Activated CD8-positive, alpha-beta memory T cell treated with anti-CD3 and anti-CD28 coated beads, Interleukin-2, amount 10 ng/mL, durations not matched to agents 7 days and 5 days (primary cell): ENCODE results near the gene KIF3A. TPM values are rescaled to one million over a fixed set of nuclear protein-coding genes. Genes with fewer than 3 reads are reported as not detected.

Source experiments
- ATAC-seq: fragments of 150-1000 bp; cut with Tn5 transposase; one replicate; pipeline ENCODE4 v1.10.0; 2021; ENCODE audit warnings: moderate library complexity
- CTCF ChIA-PET: fragments of 350-600 bp; sonication (Branson Sonifier 250); formaldehyde crosslinking; loops from one replicate; lab custom pipeline; 2021; ENCODE audit warnings: antibody characterized with exemption; lab: Charles Lee
- DNase-seq: peaks from one replicate; pipeline ENCODE4 v3.0.0-alpha.2; 2020
- H3K27ac Mint-ChIP-seq: one replicate; pipeline ENCODE4 v1.8.0; 2021; ENCODE audit warnings: mild to moderate bottlenecking, mixed read lengths
- H3K27me3 Mint-ChIP-seq: one replicate; pipeline ENCODE4 v1.8.0; 2021; ENCODE audit warnings: mixed read lengths
- H3K36me3 Mint-ChIP-seq: one replicate; pipeline ENCODE4 v1.8.0; 2021; ENCODE audit warnings: mild to moderate bottlenecking, mixed read lengths
- H3K4me1 Mint-ChIP-seq: one replicate; pipeline ENCODE4 v1.8.0; 2021; ENCODE audit warnings: mixed read lengths
- H3K4me3 Mint-ChIP-seq: one replicate; pipeline ENCODE4 v1.8.0; 2021; ENCODE audit warnings: mild to moderate bottlenecking, moderate library complexity, mixed read lengths
- H3K9me3 Mint-ChIP-seq: one replicate; pipeline ENCODE4 v1.8.0; 2022; ENCODE audit warnings: low read depth, mixed read lengths
- total RNA-seq, 2 experiments: library from RNA; stranded (reverse); gene quantifications; one replicate each; pipeline ENCODE4 v1.2.3, GENCODE V29; 2021

The KIF3A gene
- total RNA-seq, 2 experiments from 2014 or later = 18.2 to 38.8 TPM

DNA sequence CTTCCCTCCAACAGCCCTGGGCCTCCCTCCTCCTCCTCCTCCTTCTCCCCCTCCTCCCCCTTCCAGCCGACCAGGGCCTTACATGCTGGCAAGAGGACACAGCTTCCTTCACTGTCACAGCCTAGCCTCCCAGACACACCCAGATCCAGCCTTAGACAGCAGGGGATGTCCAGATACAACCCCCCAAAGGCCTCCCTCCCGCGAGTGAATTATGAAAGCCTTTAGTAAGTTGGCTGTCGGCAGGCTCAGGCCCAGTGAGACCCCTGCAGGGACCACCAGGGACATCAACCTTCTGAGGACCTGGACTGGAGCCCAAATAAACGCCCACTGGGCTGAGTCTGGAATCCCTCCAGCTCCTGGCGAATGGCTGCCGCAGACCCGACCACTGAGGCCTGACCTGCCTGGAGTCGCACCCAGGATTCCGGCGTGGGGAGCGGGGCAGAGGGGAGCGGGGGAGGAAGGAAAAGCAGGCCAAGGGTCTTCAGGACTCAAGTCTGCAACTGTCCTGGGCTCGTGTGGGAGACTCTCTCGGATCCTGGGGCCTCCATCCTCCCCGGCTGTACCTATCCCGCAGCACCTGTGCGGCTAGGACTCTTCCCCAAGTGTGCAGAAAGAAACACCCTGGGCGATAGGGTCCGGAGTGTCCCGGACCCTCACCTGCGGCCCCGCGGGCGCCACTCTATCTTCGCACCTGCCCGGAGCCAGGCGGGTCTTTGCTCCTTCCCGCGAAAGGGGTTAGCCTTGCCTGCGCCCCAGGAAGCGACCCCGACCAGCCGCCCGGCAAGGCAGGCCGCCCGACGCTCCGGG is 39.0 kb upstream of the KIF3A start:
- peak overlapping the region; percentile 61 for H3K4me3 Mint-ChIP-seq
- H3K27ac Mint-ChIP-seq = no peak overlapping the region
- H3K4me1 Mint-ChIP-seq = peaks cover 26% of the 10 kb centered on the region
- CTCF ChIA-PET = interaction anchor here (0.9 to 1.7 kb wide), 6 partner anchors 29 to 270 kb away, joined by 3 to 8 read pairs (median 3); partner anchors contain the start of genes CCNI2 and KIF3A
- DNase-seq = no peak
- H3K9me3 Mint-ChIP-seq = no peaks in the 10 kb centered on the region
- ATAC-seq = no peak
- H3K27me3 Mint-ChIP-seq = peaks cover 22% of the 10 kb centered on the region
- H3K36me3 Mint-ChIP-seq = no peaks in the 10 kb centered on the region

DNA sequence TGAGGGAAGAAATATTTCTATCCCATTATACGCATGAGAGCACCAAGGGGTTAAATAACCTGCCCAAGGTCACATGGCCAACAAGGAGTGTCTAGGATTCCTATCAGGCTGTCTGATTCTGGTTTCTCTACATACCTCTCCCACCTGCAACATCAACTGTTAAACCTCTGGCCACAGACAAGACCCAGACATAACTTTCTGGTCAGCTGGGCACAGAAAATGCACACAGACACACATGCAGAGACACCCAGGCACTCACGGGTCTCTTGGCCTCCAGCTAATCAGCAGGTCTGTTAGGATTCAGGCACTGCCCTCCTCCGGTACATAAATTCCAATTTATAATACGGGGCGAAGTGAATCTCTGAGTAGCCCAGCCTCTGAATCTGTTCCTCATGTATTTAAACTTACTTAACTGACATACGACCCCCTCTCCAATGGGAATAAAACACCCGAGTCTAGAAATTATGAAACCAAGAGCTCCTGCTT is 38.2 kb upstream of the KIF3A start:
- CTCF ChIA-PET = interaction anchor here (0.9 to 1.5 kb wide), 4 partner anchors 28 to 270 kb away, joined by 3 to 7 read pairs (median 3); partner anchors contain the start of gene CCNI2
- no peak overlapping the region for H3K27ac Mint-ChIP-seq
- H3K9me3 Mint-ChIP-seq = no peaks in the 10 kb centered on the region
- DNase-seq = no peak
- no peaks in the 10 kb centered on the region for H3K36me3 Mint-ChIP-seq
- H3K4me1 Mint-ChIP-seq = peaks cover 23% of the 10 kb centered on the region
- ATAC-seq = no peak
- peaks cover 16% of the 10 kb centered on the region for H3K27me3 Mint-ChIP-seq
- no peak overlapping the region for H3K4me3 Mint-ChIP-seq

DNA sequence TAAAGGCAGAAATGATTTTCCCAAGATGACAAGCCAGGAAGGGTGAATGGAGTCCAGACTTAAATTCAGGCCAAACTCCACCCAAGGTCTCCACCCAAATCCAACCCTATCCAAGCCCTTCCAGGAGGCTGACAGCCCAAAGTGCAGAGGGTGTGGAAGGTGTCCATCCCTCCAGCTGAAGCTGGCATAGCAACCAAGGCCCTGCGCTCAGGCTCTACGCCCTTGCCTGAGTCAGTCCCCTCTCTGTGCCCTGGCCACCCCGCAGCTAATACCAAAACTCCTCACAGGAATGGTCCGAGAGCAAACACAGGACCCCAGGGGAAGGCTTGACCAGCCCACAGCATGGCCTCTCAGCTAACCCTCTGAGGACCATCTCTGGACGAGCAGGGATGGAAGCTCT is 37.5 kb upstream of the KIF3A start:
- CTCF ChIA-PET = interaction anchor here (0.9 to 1.5 kb wide), 3 partner anchors 28 to 269 kb away, joined by 3 read pairs; partner anchors contain the start of gene CCNI2
- ATAC-seq (no peak), DNase-seq (no peak)
- Mint-ChIP-seq H3K4me1 (peaks cover 21% of the 10 kb centered on the region), H3K27ac (no peak overlapping the region), H3K36me3 (no peaks in the 10 kb centered on the region), H3K27me3 (peaks cover 14% of the 10 kb centered on the region), H3K9me3 (no peaks in the 10 kb centered on the region), H3K4me3 (no peak overlapping the region)

DNA sequence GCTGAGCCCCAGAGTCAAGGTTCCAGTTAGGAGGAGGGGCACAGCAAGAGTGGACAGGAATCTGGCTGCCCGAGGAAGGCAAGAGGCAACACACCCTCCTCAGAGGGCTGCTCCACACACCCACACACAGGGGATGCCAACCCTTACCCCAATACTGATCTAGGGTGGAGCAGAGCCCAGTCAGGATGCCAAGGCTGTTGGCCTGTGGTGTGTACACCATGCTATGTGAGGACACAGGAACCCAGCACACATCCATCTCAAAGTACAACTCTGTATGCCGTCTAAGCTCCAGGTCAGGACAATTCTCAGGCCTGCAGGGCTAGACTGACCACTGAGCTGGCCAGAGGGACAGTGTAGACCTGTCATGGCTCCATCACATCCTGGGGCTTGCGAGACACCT is 37.1 kb upstream of the KIF3A start:
- CTCF ChIA-PET = interaction anchor here (1.1 kb wide), 1 partner anchor 27 kb away, joined by 3 read pairs; the partner anchor contains the start of gene CCNI2
- H3K4me1 Mint-ChIP-seq = peaks cover 19% of the 10 kb centered on the region
- no peaks in the 10 kb centered on the region for H3K36me3 Mint-ChIP-seq
- peaks cover 13% of the 10 kb centered on the region for H3K27me3 Mint-ChIP-seq
- no peaks in the 10 kb centered on the region for H3K9me3 Mint-ChIP-seq
- no peak for DNase-seq
- H3K4me3 Mint-ChIP-seq = no peak overlapping the region
- no peak for ATAC-seq
- H3K27ac Mint-ChIP-seq = no peak overlapping the region

DNA sequence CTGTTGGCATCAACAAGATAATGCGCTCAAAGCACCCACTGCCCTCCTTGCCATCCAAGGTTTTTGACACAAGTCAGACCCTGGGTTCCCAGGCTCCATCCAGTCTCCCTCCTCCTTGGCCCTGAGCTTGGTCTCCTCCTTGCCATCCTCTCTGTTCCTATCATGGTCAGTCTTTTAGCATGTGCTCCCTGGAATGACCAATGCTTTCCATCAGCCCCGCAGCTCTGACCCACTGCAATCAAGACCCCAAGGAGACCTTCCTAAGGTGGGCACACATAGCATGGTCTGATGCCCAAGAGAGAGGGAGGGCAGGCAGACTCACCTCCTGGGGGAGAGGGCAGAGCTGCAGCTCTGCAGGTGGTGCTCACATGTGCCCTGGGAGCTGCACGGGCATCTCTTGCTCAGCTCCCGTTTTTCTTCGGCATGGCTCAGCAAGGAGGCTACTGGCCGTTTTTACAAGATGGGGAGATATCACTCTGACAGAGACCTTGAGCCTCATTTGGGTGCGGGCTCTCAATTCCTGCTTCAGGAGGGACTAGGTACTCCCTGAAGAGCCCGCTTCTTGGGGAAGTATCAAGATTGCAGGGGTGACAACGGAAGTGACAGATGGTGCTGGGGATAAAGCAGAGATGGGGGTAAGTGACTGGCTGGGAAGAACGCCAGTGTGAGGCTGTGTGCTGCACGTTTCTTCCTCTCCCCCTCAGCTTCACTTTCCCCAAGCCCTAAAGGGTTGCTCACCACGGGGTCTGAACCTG is 36.4 kb upstream of the KIF3A start:
- no peak for DNase-seq
- H3K27ac Mint-ChIP-seq = no peak overlapping the region
- CTCF ChIA-PET = interaction anchor here (1.1 kb wide), 1 partner anchor 27 kb away, joined by 3 read pairs; the partner anchor contains the start of gene CCNI2
- peaks cover 7% of the 10 kb centered on the region for H3K27me3 Mint-ChIP-seq
- ATAC-seq = no peak
- H3K4me3 Mint-ChIP-seq = no peak overlapping the region
- H3K9me3 Mint-ChIP-seq = no peaks in the 10 kb centered on the region
- no peaks in the 10 kb centered on the region for H3K36me3 Mint-ChIP-seq
- H3K4me1 Mint-ChIP-seq = peaks cover 16% of the 10 kb centered on the region

DNA sequence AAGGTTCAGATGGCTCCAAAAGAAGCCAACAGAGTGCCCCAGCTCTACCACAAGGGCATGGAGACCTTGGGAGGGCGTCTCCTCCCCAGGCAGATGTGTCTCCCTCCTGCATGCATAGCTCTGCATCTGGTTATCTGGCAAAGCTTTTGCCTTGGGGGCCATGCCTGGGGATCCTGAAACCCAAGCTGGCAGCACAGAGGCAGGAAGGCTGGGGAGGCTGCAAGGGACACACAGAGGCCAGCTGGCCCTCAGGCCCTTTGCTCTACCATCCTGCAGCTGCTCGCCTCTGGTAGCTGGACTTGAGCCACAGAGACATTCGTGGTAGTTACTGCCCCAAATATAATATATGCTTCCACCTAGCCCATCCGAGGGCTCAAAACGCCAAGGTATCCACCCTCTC is 35.8 kb upstream of the KIF3A start:
- ATAC-seq (no peak), DNase-seq (no peak)
- H3K4me1 Mint-ChIP-seq = peaks cover 11% of the 10 kb centered on the region
- CTCF ChIA-PET = no interaction called here
- H3K9me3 Mint-ChIP-seq = no peaks in the 10 kb centered on the region
- no peak overlapping the region for H3K4me3 Mint-ChIP-seq
- H3K27me3 Mint-ChIP-seq = peaks cover 1% of the 10 kb centered on the region
- H3K27ac Mint-ChIP-seq = no peak overlapping the region
- H3K36me3 Mint-ChIP-seq = no peaks in the 10 kb centered on the region

DNA sequence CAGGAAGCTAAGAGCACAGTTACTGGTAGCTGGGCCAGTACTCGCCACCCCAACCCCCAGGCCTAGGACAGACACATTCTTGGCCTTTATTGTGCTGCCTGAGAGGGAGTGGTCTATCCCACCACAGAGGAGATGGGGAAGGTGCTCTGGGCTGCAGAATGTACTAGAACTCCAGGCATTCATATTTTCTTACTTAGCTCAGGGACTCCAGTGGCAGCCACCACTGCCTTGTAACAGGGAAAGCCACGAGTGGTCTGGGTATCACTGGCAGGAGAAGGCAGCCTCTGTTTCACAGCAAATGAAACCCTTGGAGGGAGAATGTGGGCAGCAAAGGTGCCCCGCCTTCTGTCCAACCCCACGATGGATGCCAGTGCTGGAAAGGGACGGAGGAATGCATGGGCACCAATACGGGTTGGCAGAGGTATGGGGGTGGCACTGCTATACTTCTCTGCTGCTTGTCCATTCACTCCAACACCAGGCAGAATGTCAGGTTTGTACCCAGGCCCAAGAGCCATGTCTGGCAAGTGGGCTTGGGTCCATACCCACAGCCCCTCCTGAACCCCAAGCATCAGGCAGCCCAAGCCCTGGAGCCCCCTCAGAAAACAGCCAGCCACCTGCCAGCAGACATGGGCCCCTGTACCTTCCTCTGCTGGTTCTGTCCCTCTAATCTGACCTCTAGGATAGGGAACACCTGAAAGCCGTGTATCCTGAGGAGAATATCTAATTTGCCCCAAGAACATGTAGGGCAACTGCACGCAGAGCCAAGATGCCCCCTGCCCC is 35.1 kb upstream of the KIF3A start:
- ATAC-seq (no peak), DNase-seq (no peak)
- CTCF ChIA-PET = no interaction called here
- Mint-ChIP-seq H3K4me1 (peaks cover 7% of the 10 kb centered on the region), H3K27me3 (no peaks in the 10 kb centered on the region), H3K36me3 (no peaks in the 10 kb centered on the region), H3K27ac (no peak overlapping the region), H3K9me3 (no peaks in the 10 kb centered on the region), H3K4me3 (no peak overlapping the region)

DNA sequence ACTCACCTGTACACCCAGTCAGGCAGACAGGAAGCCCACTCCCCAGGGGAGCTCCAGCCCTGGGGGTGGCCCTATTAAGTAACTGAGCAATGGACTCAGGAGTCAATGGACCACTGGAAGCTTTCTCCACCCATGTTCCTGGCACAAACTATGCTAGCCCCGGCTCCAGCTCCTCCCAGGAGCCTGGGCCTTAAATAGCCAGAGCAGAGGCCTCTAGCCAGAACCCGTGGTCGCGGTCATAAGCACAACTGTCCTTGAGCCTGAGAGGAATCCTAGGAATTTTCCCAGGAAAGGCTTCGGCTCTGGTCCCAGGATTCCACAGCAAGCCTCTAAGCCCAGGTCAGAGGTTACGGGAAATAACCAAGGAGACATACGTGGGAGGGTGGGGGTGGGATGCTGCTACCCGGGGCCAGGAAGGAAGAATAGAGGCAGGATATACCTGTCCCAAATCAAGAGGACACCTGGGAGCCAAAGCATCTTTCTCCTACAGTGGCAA is 34.2 kb upstream of the KIF3A start:
- no peaks in the 10 kb centered on the region for H3K27me3 Mint-ChIP-seq
- no peak overlapping the region for H3K4me3 Mint-ChIP-seq
- ATAC-seq (no peak), DNase-seq (no peak)
- no peak overlapping the region for H3K27ac Mint-ChIP-seq
- H3K36me3 Mint-ChIP-seq = no peaks in the 10 kb centered on the region
- H3K9me3 Mint-ChIP-seq = no peaks in the 10 kb centered on the region
- peaks cover 7% of the 10 kb centered on the region for H3K4me1 Mint-ChIP-seq
- CTCF ChIA-PET = interaction anchor here (1.5 kb wide), 1 partner anchor 17 kb away, joined by 3 read pairs; no protein-coding TSS in a partner anchor

DNA sequence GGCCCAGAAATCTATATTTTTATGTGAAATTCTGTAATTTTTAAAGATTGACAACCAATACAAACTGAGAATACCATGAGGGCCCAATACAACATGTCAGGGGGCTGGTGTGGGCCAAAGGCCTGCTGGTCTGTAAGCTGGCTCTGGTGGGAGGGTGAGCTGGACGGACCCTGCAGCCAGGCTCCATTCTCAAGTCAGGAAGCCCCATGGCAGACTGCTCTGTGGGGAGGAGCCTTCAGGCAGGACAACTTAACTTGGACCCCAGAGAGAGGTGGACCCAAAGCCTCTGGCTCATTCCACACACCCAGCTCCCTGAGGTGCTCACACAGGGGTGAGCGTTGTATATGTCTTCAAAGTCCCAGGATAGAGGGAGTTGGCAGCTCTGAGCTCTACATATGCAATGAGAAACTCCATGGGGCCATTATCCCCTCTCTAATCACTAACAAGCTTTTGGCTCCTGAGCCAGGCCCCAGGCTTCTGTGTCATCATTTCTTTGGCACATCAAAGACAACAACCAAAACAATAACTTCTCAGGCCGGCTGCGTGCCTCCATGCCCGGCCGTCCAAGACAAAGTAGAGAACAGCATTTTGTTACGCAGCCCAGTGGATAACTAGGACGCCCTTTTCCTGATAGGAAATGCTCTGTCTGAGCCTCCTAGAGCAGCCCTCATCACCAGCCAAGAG is 33.3 kb upstream of the KIF3A start:
- H3K27me3 Mint-ChIP-seq = no peaks in the 10 kb centered on the region
- no peak overlapping the region for H3K27ac Mint-ChIP-seq
- DNase-seq (no peak), ATAC-seq (no peak)
- H3K9me3 Mint-ChIP-seq = no peaks in the 10 kb centered on the region
- no peaks in the 10 kb centered on the region for H3K36me3 Mint-ChIP-seq
- CTCF ChIA-PET = interaction anchor here (1.5 kb wide), 1 partner anchor 16 kb away, joined by 3 read pairs; no protein-coding TSS in a partner anchor
- H3K4me3 Mint-ChIP-seq = no peak overlapping the region
- H3K4me1 Mint-ChIP-seq = peaks cover 3% of the 10 kb centered on the region

DNA sequence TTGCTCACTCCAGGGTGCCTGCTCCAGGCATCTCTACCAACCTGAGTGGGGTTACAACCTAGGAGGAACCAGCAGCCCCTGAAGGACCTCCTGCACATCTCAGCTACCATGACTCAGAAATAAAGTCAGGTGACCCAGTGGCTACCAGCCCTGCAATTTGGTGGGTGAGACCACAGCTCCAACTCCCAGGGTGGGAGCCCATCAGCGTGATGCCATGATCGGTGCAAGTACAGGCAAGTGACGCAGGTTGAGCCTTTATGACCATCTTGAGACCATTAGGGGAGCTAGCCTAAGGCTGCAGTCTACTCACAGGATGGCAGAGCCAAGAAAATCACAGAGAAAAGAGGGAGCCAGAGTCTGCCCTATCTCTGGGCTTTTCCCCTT is 31.1 kb upstream of the KIF3A start:
- ATAC-seq (no peak), DNase-seq (no peak)
- CTCF ChIA-PET = interaction anchor here (1.2 kb wide), 1 partner anchor 14 kb away, joined by 3 read pairs; no protein-coding TSS in a partner anchor
- Mint-ChIP-seq H3K9me3 (no peaks in the 10 kb centered on the region), H3K27me3 (no peaks in the 10 kb centered on the region), H3K4me3 (no peak overlapping the region), H3K36me3 (peaks cover 1% of the 10 kb centered on the region), H3K27ac (no peak overlapping the region), H3K4me1 (no peaks in the 10 kb centered on the region)

DNA sequence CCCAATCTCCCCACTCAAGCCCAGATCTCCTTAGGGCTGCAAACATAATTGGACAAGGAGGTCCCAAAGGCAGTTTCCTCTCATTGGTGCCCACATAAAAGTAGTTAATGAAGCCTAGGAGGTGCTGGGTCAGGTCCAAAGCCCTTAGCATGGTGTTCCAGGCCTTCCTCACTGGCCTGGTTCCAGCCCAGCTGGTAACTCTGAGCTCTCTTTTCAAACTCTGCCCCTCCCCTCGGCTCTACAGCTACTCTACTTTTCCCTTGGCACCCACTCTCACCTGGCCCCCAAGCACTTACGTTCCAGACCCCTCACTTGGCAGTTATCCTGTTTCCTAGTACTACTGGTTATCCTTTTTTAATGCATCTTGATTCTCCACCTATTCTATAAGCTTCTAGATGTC is 29.8 kb upstream of the KIF3A start:
- CTCF ChIA-PET = no interaction called here
- ATAC-seq (no peak), DNase-seq (no peak)
- Mint-ChIP-seq H3K4me3 (no peak overlapping the region), H3K27me3 (no peaks in the 10 kb centered on the region), H3K27ac (no peak overlapping the region), H3K36me3 (peaks cover 6% of the 10 kb centered on the region), H3K9me3 (no peaks in the 10 kb centered on the region), H3K4me1 (no peaks in the 10 kb centered on the region)

DNA sequence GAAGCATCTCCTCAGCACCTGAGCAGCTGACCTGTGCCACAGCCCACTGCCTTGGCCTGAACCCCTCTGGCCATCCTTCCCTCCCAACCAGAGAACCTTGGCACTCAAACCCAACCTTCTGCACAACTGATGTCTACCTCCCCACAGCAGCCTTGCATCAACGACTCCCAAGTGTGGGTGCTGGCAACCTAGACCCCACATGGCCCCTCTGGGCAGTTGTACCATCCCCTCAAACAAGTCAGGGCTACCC is 29.4 kb upstream of the KIF3A start:
- Mint-ChIP-seq H3K4me1 (no peaks in the 10 kb centered on the region), H3K9me3 (no peaks in the 10 kb centered on the region)

More for the DNA sequence above, 29.4 kb upstream of the KIF3A start:
- H3K27ac Mint-ChIP-seq = no peak overlapping the region
- CTCF ChIA-PET = no interaction called here
- no peaks in the 10 kb centered on the region for H3K27me3 Mint-ChIP-seq
- DNase-seq (no peak), ATAC-seq (no peak)
- H3K4me3 Mint-ChIP-seq = no peak overlapping the region
- peaks cover 6% of the 10 kb centered on the region for H3K36me3 Mint-ChIP-seq
